GM21576 (cell line): ENCODE measurements around the gene LRSAM1.

Experiments used
- ATAC-seq: cut with Tn5 transposase; IDR thresholded peaks from one replicate; pipeline ENCODE4 v1.9.1; 2021; ENCODE audit warnings: mild to moderate bottlenecking, moderate library complexity; ENCODE audit not compliant: unreplicated experiment

Gene LRSAM1

GRCh38 chr9:127546125-127546832 lies 95.0 kb downstream of the LRSAM1 start:
- no peak for ATAC-seq

- no peak for ATAC-seq
Measured at GRCh38 chr9:127548352-127548881, 97.1 kb downstream of the LRSAM1 start.

- ATAC-seq = no peak
Measured at GRCh38 chr9:127549218-127549617, 97.9 kb downstream of the LRSAM1 start.

- ATAC-seq = no peak
Measured at GRCh38 chr9:127549751-127550150, 98.4 kb downstream of the LRSAM1 start.

GRCh38 chr9:127550282-127550681 lies 99.0 kb downstream of the LRSAM1 start:
- no peak for ATAC-seq

- ATAC-seq = no peak
Measured at GRCh38 chr9:127550751-127551150, 99.4 kb downstream of the LRSAM1 start.
